SK-N-MC (cell line): ENCODE measurements around the gene GATA6.

Experiments used
- DNase-seq: peaks from one replicate; pipeline ENCODE4 v3.0.0-alpha.2; 2011; ENCODE audit warnings: low read depth, low spot score
- H3K27ac ChIP-seq: fragments of 200-600 bp; sonication (generic); 2 replicates; pipeline ENCODE4 v1.5.1; 2016; ENCODE audit warnings: mixed run types
- H3K36me3 ChIP-seq: fragments of 200-600 bp; sonication (generic); 2 replicates; pipeline ENCODE4 v1.6.1; 2017; ENCODE audit warnings: antibody characterized with exemption, low read length, mixed read lengths; ENCODE audit not compliant: insufficient read depth
- H3K4me3 ChIP-seq: fragments of 200-600 bp; sonication (generic); 2 replicates; pipeline ENCODE4 v1.5.1; 2016
- H3K9ac ChIP-seq: fragments of 200-600 bp; sonication (generic); 2 replicates; pipeline ENCODE4 v1.8.0; 2017; ENCODE audit warnings: mixed run types, mixed read lengths; ENCODE audit not compliant: insufficient read length
- H3K9me3 ChIP-seq: fragments of 200-600 bp; sonication (generic); 2 replicates; pipeline ENCODE4 v1.6.1; 2017; ENCODE audit warnings: low read depth, mild to moderate bottlenecking, antibody characterized with exemption, low read length, moderate library complexity, mixed read lengths
- EZH2 ChIP-seq: fragments of 200-600 bp; sonication (generic); IDR thresholded peaks from one replicate; pipeline ENCODE4 v1.6.1; 2017; ENCODE audit warnings: antibody characterized with exemption
- FOXP2 ChIP-seq: optimal IDR thresholded peaks from 2 replicates; pipeline ENCODE3; 2011; ENCODE audit warnings: mild to moderate bottlenecking, moderate library complexity; ENCODE audit not compliant: insufficient read depth; ENCODE audit errors: extremely low read length, control extremely low read depth
- POLR2AphosphoS5 ChIP-seq: IDR thresholded peaks from 2 replicates; pipeline ENCODE4 v1.6.1; 2012; ENCODE audit warnings: mild to moderate bottlenecking, low read depth, low read length, borderline replicate concordance

GATA6 gene

DNA sequence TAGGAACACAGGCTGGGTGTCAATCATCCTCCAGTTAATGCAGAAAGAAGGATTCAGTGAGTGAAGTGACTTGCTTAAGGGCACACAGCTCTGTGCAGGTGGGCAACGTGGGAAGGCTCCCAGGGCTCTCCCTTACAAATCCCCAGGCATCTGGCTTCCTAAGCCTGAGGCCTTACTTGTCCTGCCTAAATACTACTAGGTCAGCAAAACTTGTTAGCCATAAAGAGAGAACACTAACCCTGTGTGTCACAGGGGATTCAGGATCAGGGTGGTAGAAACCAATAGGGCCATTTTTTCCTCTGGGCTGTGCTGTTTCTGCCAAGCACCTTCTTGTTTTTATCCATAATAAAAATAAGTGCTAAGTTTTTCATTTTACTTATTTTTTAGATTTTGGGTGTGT is 55.0 kb downstream of the GATA6 start:
- DNase-seq: no peak
- no peak overlapping the region for H3K4me3 ChIP-seq
- H3K9ac ChIP-seq: no peak overlapping the region
- TF ChIP-seq FOXP2 (no peak), EZH2 (no peak), POLR2AphosphoS5 (no peak)
- no peaks in the 10 kb centered on the region for H3K9me3 ChIP-seq
- H3K27ac ChIP-seq: no peak overlapping the region
- no peaks in the 10 kb centered on the region for H3K36me3 ChIP-seq

DNA sequence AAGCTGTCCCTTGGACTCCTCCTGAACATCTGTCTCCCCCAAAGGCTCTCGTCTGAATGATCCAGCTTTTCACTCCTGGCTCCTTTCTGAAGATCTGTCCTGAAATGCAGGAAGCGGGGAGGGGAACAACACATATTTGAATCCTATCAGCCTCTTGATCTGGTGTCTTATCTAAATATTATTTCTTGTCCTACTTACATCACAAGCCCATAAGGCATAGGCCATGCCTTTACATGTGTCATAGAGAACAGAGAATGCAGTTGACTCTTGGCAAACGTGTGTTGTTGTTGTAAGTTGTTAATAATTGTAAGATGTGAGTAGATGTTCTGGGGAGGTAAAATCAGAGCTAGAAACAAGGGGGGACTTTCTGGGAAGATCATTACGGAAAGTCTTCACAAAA is 57.4 kb downstream of the GATA6 start:
- no peak overlapping the region for H3K9ac ChIP-seq
- H3K36me3 ChIP-seq: no peaks in the 10 kb centered on the region
- DNase-seq: no peak
- TF ChIP-seq POLR2AphosphoS5: no peak
- no peak for TF ChIP-seq FOXP2
- no peak for TF ChIP-seq EZH2
- H3K27ac ChIP-seq: no peak overlapping the region
- no peak overlapping the region for H3K4me3 ChIP-seq
- H3K9me3 ChIP-seq: no peaks in the 10 kb centered on the region

DNA sequence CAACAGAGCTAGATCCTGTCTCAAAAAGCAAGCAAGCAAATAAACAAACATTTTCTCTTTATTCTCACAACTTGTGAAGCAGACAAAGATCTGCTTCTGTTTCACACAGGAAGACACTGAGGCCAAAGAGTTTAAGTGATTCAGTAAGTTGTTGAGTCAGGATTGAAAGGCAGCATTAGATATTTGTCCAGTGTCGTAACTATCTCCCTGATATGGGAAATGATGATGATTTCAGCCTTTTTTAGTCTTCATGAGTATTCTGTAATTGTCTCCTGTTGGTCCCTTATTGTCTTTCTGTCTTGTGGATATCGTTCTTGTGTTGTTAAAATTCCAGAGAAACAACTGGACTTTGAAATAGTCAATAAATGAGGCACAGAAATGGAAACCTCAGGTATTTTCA is 59.6 kb downstream of the GATA6 start:
- no peak for TF ChIP-seq EZH2
- TF ChIP-seq FOXP2: no peak
- TF ChIP-seq POLR2AphosphoS5: no peak
- no peak for DNase-seq
- Histone ChIP-seq H3K4me3 (no peak overlapping the region), H3K9me3 (no peaks in the 10 kb centered on the region), H3K9ac (no peak overlapping the region), H3K36me3 (no peaks in the 10 kb centered on the region), H3K27ac (no peak overlapping the region)

DNA sequence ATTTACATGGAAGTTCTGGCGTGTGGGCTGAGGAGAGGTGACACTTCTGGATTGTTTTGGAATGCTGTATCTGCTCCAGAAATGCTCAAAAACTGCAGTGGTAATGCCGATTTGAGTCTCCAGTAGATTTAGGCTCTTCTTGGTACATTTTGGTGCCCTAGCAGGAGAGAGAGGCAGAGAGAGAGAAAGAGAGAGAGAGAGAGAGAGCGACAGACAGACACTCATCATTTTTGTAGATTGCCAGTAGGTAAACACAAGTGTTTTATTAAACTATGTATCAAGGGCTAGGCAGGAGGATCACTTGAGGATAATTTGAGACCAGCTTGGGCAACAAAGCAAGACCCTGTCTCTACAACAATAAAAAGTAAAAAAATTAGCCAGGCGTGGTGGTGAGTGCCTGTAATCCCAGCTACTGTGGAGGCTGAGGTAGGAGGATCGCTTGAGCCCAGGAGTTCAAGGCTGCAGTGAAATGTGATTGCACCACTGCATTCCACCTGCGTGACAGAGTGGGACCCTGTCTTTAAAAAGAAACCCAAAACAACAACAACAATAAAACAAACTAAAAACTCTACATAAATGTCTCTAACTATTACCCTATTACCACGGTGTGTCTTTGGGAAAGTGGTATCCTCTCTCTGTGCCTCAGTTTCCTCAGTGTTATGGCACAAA is 60.2 kb downstream of the GATA6 start:
- Histone ChIP-seq H3K36me3 (no peaks in the 10 kb centered on the region), H3K9ac (no peak overlapping the region), H3K9me3 (no peaks in the 10 kb centered on the region), H3K4me3 (no peak overlapping the region), H3K27ac (no peak overlapping the region)
- no peak for DNase-seq
- TF ChIP-seq POLR2AphosphoS5: no peak
- no peak for TF ChIP-seq EZH2
- no peak for TF ChIP-seq FOXP2

DNA sequence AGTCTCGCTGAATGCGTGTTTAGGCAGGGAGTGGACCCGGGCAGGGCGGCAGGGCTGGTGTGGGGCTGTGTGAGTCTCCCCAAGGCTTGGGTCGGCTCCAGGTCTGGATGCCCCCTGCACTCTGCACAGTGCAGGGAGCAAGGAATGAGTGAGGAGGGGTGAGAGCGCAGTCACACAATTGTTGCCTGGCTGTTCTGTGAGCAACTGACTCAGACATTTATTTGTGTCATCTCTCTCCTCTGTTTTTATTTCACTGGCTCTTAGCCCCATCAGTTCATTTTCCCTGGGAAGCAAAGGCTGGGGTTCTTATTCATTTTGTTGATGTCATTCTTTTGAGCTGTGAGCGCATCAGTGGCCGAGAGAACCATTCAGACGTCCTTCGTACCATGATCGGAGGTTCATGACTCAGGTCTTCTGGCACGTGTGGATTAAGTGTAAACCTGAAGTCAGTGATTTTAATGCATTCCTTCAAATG is 61.1 kb downstream of the GATA6 start:
- no peak for DNase-seq
- H3K36me3 ChIP-seq: no peaks in the 10 kb centered on the region
- no peak overlapping the region for H3K27ac ChIP-seq
- no peak overlapping the region for H3K4me3 ChIP-seq
- no peak overlapping the region for H3K9ac ChIP-seq
- no peaks in the 10 kb centered on the region for H3K9me3 ChIP-seq
- TF ChIP-seq EZH2 (no peak), FOXP2 (no peak), POLR2AphosphoS5 (no peak)

DNA sequence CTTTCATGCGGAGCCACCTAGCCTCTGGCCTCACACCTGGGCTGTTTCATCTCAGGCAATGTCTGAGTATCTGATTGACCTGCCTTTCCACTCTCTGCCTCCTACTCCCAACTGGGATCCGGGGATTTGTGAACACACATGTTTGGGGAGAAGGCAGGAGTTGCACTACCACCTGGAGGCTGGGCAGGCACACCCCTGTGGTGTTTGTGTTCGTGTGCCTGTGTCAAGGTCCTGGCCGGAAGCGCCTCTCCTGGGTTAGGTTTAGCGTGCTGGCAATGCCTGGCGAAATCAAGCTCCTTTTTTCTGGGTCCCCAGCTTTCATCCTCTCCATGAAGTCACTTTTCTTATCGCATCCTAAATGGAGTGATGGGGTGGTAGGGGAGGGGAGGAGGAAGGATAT is 63.9 kb downstream of the GATA6 start:
- Histone ChIP-seq H3K4me3 (no peak overlapping the region), H3K36me3 (no peaks in the 10 kb centered on the region), H3K9me3 (no peaks in the 10 kb centered on the region), H3K27ac (no peak overlapping the region), H3K9ac (no peak overlapping the region)
- TF ChIP-seq FOXP2 (no peak), POLR2AphosphoS5 (no peak), EZH2 (no peak)
- DNase-seq: no peak

DNA sequence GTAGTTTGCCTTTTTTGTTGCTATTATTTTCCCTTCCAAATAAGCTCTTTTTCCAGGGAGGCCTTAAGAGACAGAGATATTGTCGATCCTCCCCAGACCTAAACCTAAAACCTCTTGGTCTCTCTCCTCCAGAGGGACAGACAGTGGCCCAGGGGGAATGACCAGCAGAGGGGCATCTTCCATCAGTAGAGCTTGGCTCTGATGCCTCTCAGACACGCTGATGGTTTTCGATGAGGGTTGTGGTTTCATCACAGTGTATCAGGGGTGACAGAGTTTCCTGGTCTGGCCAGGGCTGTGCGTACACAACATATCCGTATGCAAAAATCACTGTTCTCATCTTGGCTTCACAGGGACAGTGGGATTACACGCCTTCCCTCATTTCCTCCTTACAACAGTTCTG is 68.6 kb downstream of the GATA6 start:
- DNase-seq: no peak
- Histone ChIP-seq H3K36me3 (no peaks in the 10 kb centered on the region), H3K9ac (no peak overlapping the region), H3K4me3 (no peak overlapping the region), H3K27ac (no peak overlapping the region), H3K9me3 (no peaks in the 10 kb centered on the region)
- TF ChIP-seq POLR2AphosphoS5: no peak
- no peak for TF ChIP-seq EZH2
- no peak for TF ChIP-seq FOXP2

- H3K36me3 ChIP-seq: no peaks in the 10 kb centered on the region
- no peak overlapping the region for H3K27ac ChIP-seq
- no peak overlapping the region for H3K9ac ChIP-seq
- H3K9me3 ChIP-seq: no peaks in the 10 kb centered on the region
- no peak overlapping the region for H3K4me3 ChIP-seq
- no peak for DNase-seq
- TF ChIP-seq EZH2: no peak
- TF ChIP-seq POLR2AphosphoS5: no peak
- no peak for TF ChIP-seq FOXP2
Measured at GRCh38 chr18:22238681-22239080, 69.3 kb downstream of the GATA6 start.

DNA sequence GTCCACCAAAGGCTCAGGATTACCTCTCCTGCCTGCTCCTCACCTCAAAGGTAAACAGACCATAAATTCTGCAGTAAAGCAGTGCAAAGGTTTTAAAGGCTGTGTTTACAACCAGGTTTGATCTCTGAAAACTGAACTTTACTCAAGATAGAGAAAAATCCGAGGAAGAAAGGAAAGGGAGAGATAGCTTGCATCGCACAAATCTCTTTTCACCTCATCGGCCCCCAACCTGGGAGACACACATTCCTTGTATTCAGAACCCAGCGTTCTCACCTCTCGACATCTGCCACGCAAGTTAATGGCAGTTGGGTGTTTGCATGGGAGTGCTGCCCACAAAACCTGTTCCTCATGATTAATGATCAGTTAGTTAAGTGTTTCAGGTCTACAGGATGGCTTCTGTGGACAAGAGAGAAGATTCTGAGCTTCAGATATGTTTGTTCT is 72.6 kb downstream of the GATA6 start:
- H3K9ac ChIP-seq: no peak overlapping the region
- H3K9me3 ChIP-seq: no peaks in the 10 kb centered on the region
- DNase-seq: no peak
- H3K36me3 ChIP-seq: no peaks in the 10 kb centered on the region
- no peak overlapping the region for H3K4me3 ChIP-seq
- no peak for TF ChIP-seq EZH2
- no peak for TF ChIP-seq POLR2AphosphoS5
- TF ChIP-seq FOXP2: no peak
- no peak overlapping the region for H3K27ac ChIP-seq
